ENCODE results near the gene IKZF3.

DNA sequence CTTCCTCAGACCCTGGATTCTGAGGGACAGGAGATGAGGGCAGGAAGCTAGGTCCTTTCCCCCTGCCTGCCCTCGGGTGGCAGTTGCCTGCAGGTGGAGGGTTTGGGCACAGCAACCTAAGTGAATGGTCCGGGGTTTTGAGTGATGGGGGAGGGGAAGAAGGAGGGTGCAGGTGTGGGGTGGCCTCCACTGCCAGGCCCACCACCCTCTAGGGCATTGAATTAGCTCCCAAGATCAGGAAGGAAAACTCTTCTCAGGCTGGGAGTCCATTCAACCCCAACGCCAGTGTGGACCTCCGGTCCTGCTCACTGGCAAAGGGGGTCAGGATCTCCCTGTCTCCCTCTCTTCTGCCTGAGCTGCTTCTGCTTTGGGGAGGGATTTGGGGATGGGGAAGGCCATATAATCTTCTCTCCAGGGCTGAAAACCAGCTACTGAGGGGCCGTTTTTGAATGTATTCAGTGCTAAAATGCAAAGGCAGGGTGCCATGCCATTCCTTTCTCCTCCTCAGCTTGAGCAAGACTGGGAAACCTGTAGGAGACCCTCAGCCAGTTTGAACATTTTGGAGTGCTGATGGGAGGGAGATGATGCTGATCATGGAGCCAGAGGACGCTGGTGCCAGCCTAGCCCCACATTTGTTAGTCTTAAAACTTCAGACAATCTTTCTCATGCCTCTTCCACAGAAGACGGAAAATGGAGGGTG, 107.6 kb downstream of the IKZF3 start:
- TF ChIP-seq, protein P1, sequence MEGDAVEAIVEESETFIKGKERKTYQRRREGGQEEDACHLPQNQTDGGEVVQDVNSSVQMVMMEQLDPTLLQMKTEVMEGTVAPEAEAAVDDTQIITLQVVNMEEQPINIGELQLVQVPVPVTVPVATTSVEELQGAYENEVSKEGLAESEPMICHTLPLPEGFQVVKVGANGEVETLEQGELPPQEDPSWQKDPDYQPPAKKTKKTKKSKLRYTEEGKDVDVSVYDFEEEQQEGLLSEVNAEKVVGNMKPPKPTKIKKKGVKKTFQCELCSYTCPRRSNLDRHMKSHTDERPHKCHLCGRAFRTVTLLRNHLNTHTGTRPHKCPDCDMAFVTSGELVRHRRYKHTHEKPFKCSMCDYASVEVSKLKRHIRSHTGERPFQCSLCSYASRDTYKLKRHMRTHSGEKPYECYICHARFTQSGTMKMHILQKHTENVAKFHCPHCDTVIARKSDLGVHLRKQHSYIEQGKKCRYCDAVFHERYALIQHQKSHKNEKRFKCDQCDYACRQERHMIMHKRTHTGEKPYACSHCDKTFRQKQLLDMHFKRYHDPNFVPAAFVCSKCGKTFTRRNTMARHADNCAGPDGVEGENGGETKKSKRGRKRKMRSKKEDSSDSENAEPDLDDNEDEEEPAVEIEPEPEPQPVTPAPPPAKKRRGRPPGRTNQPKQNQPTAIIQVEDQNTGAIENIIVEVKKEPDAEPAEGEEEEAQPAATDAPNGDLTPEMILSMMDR (IDR thresholded peaks at IDR 0.05; ENCODE audit: borderline replicate concordance, extremely low read depth, low read length, poor library complexity, severe bottlenecking), result peak; percentile 19
- TF ChIP-seq EZH2 (IDR thresholded peaks at IDR 0.05; ENCODE audit: borderline replicate concordance, low read depth, low read length, severe bottlenecking), result no peak
